Activated CD4-positive, alpha-beta T cell treated with anti-CD3 and anti-CD28 coated beads for 36 hours (primary cell): ENCODE data around the gene GCLC. TPM values are rescaled to one million over a fixed set of nuclear protein-coding genes. Genes with fewer than 3 reads are reported as not detected.

Source experiments
- ATAC-seq: fragments of 200-7000 bp; cut with Tn5 transposase; one replicate; pipeline ENCODE4 v1.10.0; 2021; ENCODE audit warnings: mild to moderate bottlenecking, moderate library complexity
- CTCF ChIA-PET: fragments of 350-600 bp; sonication (Branson Sonifier 250); formaldehyde crosslinking; loops from one replicate; lab custom pipeline; 2021; ENCODE audit warnings: antibody characterized with exemption; lab: Charles Lee
- POLR2A ChIA-PET: fragments of 350-600 bp; sonication (Branson Sonifier 250); formaldehyde crosslinking; loops from one replicate; lab custom pipeline; 2021; ENCODE audit warnings: antibody characterized with exemption, inconsistent platforms; lab: Charles Lee
- DNase-seq: peaks from one replicate; pipeline ENCODE4 v3.0.0-alpha.2; 2020
- H3K27ac Mint-ChIP-seq: one replicate; pipeline ENCODE4 v1.8.0; 2021; ENCODE audit warnings: mixed read lengths
- H3K27me3 Mint-ChIP-seq: one replicate; pipeline ENCODE4 v1.8.0; 2021; ENCODE audit warnings: mixed read lengths
- H3K36me3 Mint-ChIP-seq: one replicate; pipeline ENCODE4 v1.8.0; 2021; ENCODE audit warnings: low read depth, mixed read lengths
- H3K4me1 Mint-ChIP-seq: one replicate; pipeline ENCODE4 v1.8.0; 2021; ENCODE audit warnings: mixed read lengths
- H3K4me3 Mint-ChIP-seq: one replicate; pipeline ENCODE4 v1.8.0; 2021; ENCODE audit warnings: mild to moderate bottlenecking, moderate library complexity, mixed read lengths
- H3K9me3 Mint-ChIP-seq: one replicate; pipeline ENCODE4 v1.8.0; 2021; ENCODE audit warnings: low read depth, mixed read lengths
- intact Hi-C, 2 experiments: fragments of 100-400 bp; cut with DNase I in 1 of 2; cut with micrococcal nuclease in 1 of 2; formaldehyde crosslinking; loops; one replicate each; pipeline versions ENCODE4 v1.14.2 to v1.15.1; 2022 to 2024; cut with DNase I, micrococcal nuclease
- total RNA-seq, 2 experiments: library from RNA; stranded (reverse); gene quantifications; one replicate each; pipeline ENCODE4 v1.2.3, GENCODE V29; 2021

The GCLC gene
- total RNA-seq, 2 experiments from 2014 or later = 18.2 to 23.5 TPM

DNA sequence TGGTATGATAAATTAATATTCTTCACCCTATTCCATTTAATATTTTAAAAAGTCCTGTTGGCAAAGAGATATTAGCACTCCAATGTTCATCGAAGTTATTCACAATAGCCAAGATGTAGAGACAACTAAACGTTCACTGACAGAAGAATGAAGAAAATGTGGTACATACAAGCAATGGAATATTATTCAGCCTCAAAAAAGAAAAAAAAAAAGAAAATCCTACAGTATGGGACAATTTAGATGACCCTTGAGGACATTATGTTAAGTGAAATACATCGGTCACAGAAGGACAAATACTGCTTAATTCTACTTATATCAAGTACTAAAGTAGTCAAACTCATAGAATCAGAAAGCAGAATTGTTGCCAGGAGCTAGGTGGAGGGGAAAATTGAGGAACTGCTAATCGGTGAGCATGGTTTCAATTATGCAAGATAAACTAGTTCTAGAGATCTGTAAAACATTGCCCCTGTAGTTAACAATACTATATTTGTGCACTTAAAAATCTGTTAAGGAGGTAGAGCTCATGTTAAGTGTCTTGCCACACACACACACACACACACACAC, 4.7 kb downstream of the GCLC start:
- Mint-ChIP-seq H3K36me3 (peaks cover 3% of the 10 kb centered on the region), H3K27ac (no peak overlapping the region), H3K4me3 (no peak overlapping the region), H3K9me3 (no peaks in the 10 kb centered on the region), H3K4me1 (peaks cover 44% of the 10 kb centered on the region), H3K27me3 (no peaks in the 10 kb centered on the region)
- ChIA-PET POLR2A (interaction anchor here (0.6 to 0.7 kb wide), 2 partner anchors 329 to 703 kb away, joined by 3 to 4 read pairs; no protein-coding TSS in a partner anchor), CTCF (interaction anchor here (0.6 to 1.0 kb wide), 3 partner anchors 46 to 1148 kb away, joined by 3 read pairs; no protein-coding TSS in a partner anchor)
- ATAC-seq = no peak
- DNase-seq = no peak
- intact Hi-C loops = loop anchor here (5.0 to 10.0 kb wide), 4 partner anchors 185 to 965 kb away; partner anchors contain the start of genes GSTA4 (in 1 of the 2) and TRAM2 (in 1 of the 2)

- POLR2A ChIA-PET = no interaction called here
Measured at GRCh38 chr6:53539561-53539960, 5.3 kb downstream of the GCLC start.

DNA sequence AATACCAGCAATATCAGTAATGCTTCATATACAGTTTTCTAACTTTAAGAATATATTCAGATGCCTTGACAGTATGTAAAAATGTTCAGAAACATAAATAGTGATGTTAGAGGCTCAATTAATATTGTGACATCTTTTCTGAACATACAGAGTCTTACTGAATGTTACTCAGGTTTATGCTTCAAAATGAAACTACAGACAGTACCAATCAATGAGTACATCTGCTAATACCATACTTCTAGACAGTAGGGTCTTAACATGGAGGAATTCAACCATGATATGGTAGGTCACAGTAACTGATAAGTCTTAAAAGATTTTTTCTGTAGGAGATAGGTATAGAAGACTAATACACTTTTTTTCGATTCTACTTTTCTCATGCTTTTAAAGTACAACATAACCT, 8.3 kb downstream of the GCLC start:
- Mint-ChIP-seq H3K4me1 (peaks cover 35% of the 10 kb centered on the region), H3K4me3 (no peak overlapping the region), H3K27me3 (no peaks in the 10 kb centered on the region), H3K27ac (no peak overlapping the region), H3K36me3 (no peaks in the 10 kb centered on the region), H3K9me3 (no peaks in the 10 kb centered on the region)
- intact Hi-C loops = no loop called here
- peak; percentile 53 for ATAC-seq
- ChIA-PET POLR2A (no interaction called here), CTCF (interaction anchor here (0.6 to 1.9 kb wide), 4 partner anchors 11 to 44 kb away, joined by 3 to 5 read pairs (median 4); no protein-coding TSS in a partner anchor)
- no peak for DNase-seq

More at GRCh38 chr6:53539561-53539960, 5.3 kb downstream of the GCLC start:
- Mint-ChIP-seq H3K27me3 (no peaks in the 10 kb centered on the region), H3K4me3 (no peak overlapping the region), H3K36me3 (peaks cover 3% of the 10 kb centered on the region), H3K27ac (no peak overlapping the region), H3K9me3 (no peaks in the 10 kb centered on the region), H3K4me1 (peaks cover 41% of the 10 kb centered on the region)
- CTCF ChIA-PET = no interaction called here
- intact Hi-C loops = no loop called here
- ATAC-seq (no peak), DNase-seq (no peak)

DNA sequence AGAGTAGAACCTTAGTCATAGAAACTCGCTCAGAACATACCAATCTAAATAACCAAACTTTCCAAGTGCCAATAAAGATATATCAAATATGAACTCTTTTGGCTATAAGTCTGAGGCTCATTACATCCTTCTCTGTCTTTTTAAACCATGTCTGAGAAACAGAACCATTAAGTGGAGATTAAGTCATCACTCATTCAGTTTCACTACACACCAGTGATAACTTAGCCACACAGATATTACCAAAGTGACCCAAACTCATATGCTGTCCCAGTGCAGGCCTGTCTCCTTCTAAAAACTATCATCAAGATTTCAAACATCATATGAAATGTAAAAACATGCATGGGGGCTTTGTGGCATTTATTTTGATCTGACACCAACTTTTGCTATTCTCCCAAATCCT, 12.0 kb downstream of the GCLC start:
- DNase-seq = no peak
- no peaks in the 10 kb centered on the region for H3K9me3 Mint-ChIP-seq
- H3K27ac Mint-ChIP-seq = no peak overlapping the region
- ChIA-PET POLR2A (no interaction called here), CTCF (interaction anchor here (1.5 kb wide), 1 partner anchor 189 kb away, joined by 4 read pairs; no protein-coding TSS in a partner anchor)
- no peak for ATAC-seq
- H3K4me3 Mint-ChIP-seq = no peak overlapping the region
- H3K36me3 Mint-ChIP-seq = no peaks in the 10 kb centered on the region
- H3K4me1 Mint-ChIP-seq = peaks cover 42% of the 10 kb centered on the region
- H3K27me3 Mint-ChIP-seq = no peaks in the 10 kb centered on the region
- intact Hi-C loops = no loop called here

- Mint-ChIP-seq H3K4me1 (peaks cover 42% of the 10 kb centered on the region), H3K4me3 (no peak overlapping the region), H3K27me3 (no peaks in the 10 kb centered on the region), H3K9me3 (no peaks in the 10 kb centered on the region), H3K36me3 (no peaks in the 10 kb centered on the region), H3K27ac (peak overlapping the region; percentile 9)
- no peak for DNase-seq
- peak; percentile 26 for ATAC-seq
- POLR2A ChIA-PET = no interaction called here
- intact Hi-C loops = no loop called here
- CTCF ChIA-PET = interaction anchor here (0.6 to 1.5 kb wide), 2 partner anchors 120 to 190 kb away, joined by 3 to 4 read pairs; no protein-coding TSS in a partner anchor
Measured at GRCh38 chr6:53532061-53532797, 12.7 kb downstream of the GCLC start.

DNA sequence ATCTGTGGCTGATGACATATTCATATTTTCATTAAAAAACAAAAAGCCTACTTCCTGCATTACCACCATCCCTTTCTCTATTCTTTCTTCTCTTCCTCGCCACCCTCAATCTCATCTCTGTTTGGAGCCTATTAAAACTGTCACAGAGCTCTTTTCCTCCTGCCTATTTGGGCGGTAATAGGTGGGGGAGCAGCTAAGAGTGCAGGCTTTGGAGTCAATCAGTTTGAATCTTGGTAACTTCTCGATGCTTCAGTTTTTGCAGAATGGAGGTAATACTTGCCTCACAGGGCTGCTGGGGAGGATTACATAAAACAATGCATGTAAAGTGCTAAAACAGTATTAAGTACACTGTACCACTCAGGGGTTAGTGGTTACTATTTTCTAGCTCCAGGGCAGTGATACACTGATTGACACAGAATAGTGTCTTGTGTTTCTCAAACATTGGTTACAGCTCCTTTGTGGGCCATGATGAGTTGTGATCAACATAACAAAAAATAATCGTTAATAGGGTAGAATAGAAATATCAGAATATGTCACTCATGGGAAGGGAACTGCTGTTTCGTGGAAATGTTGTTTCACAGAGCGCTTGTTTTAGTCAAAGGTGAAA, 14.0 kb downstream of the GCLC start:
- intact Hi-C loops = no loop called here
- DNase-seq (no peak), ATAC-seq (no peak)
- ChIA-PET POLR2A (no interaction called here), CTCF (interaction anchor here (0.5 to 1.2 kb wide), 5 partner anchors 34 to 194 kb away, joined by 3 to 5 read pairs (median 3); no protein-coding TSS in a partner anchor)
- Mint-ChIP-seq H3K27me3 (no peaks in the 10 kb centered on the region), H3K4me3 (no peak overlapping the region), H3K36me3 (no peaks in the 10 kb centered on the region), H3K4me1 (peaks cover 34% of the 10 kb centered on the region), H3K9me3 (no peaks in the 10 kb centered on the region), H3K27ac (no peak overlapping the region)

DNA sequence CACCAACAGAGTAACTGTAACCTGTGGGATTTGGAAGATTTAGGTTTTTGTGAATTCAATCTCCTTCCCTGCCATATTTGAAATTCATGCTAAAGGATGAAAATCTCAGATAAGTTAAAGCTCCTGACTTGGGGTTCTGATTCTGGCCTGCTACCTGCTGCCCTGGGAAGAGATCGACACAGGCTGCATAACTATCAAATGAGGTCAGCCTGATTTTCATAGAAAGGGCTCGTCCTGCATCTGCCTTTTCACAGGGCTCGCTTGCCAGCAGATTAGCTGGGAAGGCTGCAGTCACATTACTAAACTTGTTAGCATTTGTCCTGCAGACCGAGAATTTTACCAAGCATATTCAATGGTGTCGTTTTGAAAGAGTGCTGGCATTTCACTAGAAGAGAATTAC, 14.6 kb downstream of the GCLC start:
- intact Hi-C loops = no loop called here
- no peak for ATAC-seq
- no peak for DNase-seq
- no peak overlapping the region for H3K27ac Mint-ChIP-seq
- CTCF ChIA-PET = interaction anchor here (0.5 to 1.2 kb wide), 5 partner anchors 33 to 193 kb away, joined by 3 to 5 read pairs (median 3); no protein-coding TSS in a partner anchor
- H3K36me3 Mint-ChIP-seq = no peaks in the 10 kb centered on the region
- peaks cover 34% of the 10 kb centered on the region for H3K4me1 Mint-ChIP-seq
- H3K4me3 Mint-ChIP-seq = no peak overlapping the region
- POLR2A ChIA-PET = no interaction called here
- no peaks in the 10 kb centered on the region for H3K9me3 Mint-ChIP-seq
- no peaks in the 10 kb centered on the region for H3K27me3 Mint-ChIP-seq

DNA sequence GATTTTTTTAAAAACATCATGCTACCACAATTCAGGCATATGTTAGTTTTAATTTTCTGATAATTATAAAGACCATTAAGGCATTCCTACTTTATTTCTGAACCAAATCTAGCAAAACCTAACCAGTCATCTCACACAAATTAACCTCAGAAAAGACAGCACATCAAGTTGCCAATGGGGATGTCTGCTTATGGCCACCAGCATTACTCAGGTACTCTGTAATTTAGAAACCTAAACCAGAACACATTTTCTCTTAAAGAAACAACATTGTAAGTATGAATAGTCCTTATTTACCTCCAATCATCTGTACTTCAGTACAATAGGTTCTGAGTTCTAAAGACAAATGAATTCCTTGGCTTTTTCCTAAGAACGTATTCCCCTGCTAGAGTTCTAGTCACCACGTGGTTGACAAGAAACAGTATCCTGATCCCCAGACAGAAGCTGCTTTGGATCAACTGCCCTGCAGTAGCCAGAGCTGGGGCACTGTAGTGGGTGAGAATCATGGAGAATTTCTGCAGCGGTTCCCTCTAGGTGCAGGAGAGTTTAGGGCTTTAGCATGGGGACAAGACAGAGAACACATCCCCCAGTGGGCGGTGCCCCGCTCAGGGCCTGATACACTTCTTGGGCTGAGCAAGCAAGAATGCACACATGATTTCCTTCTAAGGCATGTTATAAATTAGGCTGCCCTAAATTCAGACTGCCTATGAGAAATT, 15.4 kb downstream of the GCLC start:
- intact Hi-C loops = no loop called here
- no peak overlapping the region for H3K27ac Mint-ChIP-seq
- H3K4me1 Mint-ChIP-seq = peaks cover 34% of the 10 kb centered on the region
- ATAC-seq = peak; percentile 72
- ChIA-PET CTCF (interaction anchor here (1.0 kb wide), 1 partner anchor 41 kb away, joined by 3 read pairs; no protein-coding TSS in a partner anchor), POLR2A (no interaction called here)
- H3K27me3 Mint-ChIP-seq = no peaks in the 10 kb centered on the region
- no peak overlapping the region for H3K4me3 Mint-ChIP-seq
- DNase-seq = no peak
- no peaks in the 10 kb centered on the region for H3K9me3 Mint-ChIP-seq
- no peaks in the 10 kb centered on the region for H3K36me3 Mint-ChIP-seq

DNA sequence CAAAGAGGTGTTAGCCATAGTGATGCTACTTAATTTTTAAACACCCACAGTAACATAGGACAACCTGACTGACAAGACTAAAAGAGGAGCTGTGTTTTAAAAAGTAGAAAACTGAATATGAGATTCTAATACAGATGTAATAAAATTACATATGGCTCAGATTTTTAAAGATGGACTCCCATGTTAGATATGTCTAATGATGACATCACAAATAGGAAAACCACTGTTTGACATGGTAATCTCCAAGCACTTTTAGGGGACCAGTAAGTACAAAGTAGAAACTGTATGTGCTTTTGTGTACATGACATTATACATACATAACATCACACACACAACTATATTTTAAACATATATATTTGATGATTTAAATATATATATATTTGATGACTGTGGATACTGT, 16.8 kb downstream of the GCLC start:
- H3K9me3 Mint-ChIP-seq = no peaks in the 10 kb centered on the region
- no peak for DNase-seq
- no peaks in the 10 kb centered on the region for H3K27me3 Mint-ChIP-seq
- H3K36me3 Mint-ChIP-seq = no peaks in the 10 kb centered on the region
- ATAC-seq = no peak
- CTCF ChIA-PET = no interaction called here
- H3K4me1 Mint-ChIP-seq = peaks cover 32% of the 10 kb centered on the region
- POLR2A ChIA-PET = no interaction called here
- intact Hi-C loops = no loop called here
- no peak overlapping the region for H3K4me3 Mint-ChIP-seq
- H3K27ac Mint-ChIP-seq = no peak overlapping the region

DNA sequence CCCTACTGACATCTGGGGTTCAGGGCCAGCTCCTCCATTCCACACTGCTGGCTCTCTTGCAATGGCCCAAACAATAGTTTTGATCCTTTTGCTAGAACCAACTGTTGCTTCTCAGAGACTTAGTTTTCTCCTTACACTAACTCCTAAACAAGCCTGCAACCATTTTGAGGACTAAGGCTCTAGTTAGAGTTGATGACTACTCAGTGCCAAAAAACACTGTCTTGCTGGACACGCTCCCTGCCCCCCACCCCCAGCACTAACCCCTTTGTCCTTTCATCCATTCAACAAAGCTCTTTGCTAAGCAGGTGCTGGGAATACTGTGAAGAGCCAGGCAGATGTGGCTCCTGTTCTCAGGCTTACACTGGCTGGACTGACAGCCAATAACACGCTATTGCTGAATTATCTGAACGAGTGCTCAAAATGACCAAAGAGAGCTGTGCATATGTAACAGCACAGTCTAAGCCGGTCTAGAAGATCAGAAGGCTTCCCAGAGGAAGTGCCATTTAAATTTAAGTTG, 17.6 kb downstream of the GCLC start:
- no peak for DNase-seq
- Mint-ChIP-seq H3K27me3 (no peaks in the 10 kb centered on the region), H3K27ac (no peak overlapping the region), H3K36me3 (no peaks in the 10 kb centered on the region), H3K4me1 (peaks cover 24% of the 10 kb centered on the region), H3K9me3 (no peaks in the 10 kb centered on the region), H3K4me3 (no peak overlapping the region)
- POLR2A ChIA-PET = no interaction called here
- CTCF ChIA-PET = interaction anchor here (0.7 kb wide), 1 partner anchor 10 kb away, joined by 3 read pairs; no protein-coding TSS in a partner anchor
- intact Hi-C loops = no loop called here
- ATAC-seq = no peak

DNA sequence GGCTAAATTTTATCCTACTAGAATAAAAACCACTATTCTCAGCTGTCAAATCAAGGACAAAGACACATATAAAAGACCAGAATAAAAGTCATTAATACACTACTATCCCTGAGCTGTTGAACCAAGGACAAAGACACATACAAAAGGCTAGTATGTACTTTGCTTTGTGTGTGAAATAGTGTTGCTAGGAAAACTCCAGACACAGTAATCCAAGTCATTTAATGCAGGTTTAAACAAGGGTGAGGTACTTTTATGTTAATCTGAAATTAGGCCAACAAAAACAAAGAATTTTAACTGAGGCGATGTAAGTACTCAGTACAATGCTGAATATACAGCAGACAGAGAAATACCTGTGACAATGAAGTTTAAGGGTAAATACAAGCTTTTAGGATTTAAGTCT, 18.9 kb downstream of the GCLC start:
- H3K36me3 Mint-ChIP-seq = no peaks in the 10 kb centered on the region
- POLR2A ChIA-PET = no interaction called here
- CTCF ChIA-PET = interaction anchor here (0.6 to 1.6 kb wide), 2 partner anchors 11 to 200 kb away, joined by 4 to 5 read pairs; no protein-coding TSS in a partner anchor
- no peak for ATAC-seq
- no peak overlapping the region for H3K4me3 Mint-ChIP-seq
- no peak overlapping the region for H3K27ac Mint-ChIP-seq
- no peak for DNase-seq
- H3K4me1 Mint-ChIP-seq = peaks cover 13% of the 10 kb centered on the region
- no peaks in the 10 kb centered on the region for H3K9me3 Mint-ChIP-seq
- intact Hi-C loops = no loop called here
- no peaks in the 10 kb centered on the region for H3K27me3 Mint-ChIP-seq
